Stimulated activated CD8-positive, alpha-beta memory T cell treated with anti-CD3 and anti-CD28 coated beads, Interleukin-12 subunit alpha, Interleukin-12 subunit beta, amount 100 ng/mL, for 24 hours (primary cell): ENCODE measurements around the gene RAP1GAP2.
"Not testable (repeated sequence)": the region's sequence is repeated elsewhere in the genome, so short reads cannot be mapped to it uniquely, and the experiment has no call there.

Source experiments
- DNase-seq: peaks from one replicate; pipeline ENCODE4 v3.0.0-alpha.2; 2020; ENCODE audit errors: extremely low read depth

RAP1GAP2 gene

GRCh38 chr17:2814481-2815341, 18.5 kb downstream of the RAP1GAP2 start:
- peak; percentile 75 for DNase-seq

- DNase-seq = no peak
These were observed 19.5 kb downstream of the RAP1GAP2 start for GRCh38 chr17:2815781-2816185.

- no peak for DNase-seq
These were observed 20.4 kb downstream of the RAP1GAP2 start for GRCh38 chr17:2816688-2817087.

DNA sequence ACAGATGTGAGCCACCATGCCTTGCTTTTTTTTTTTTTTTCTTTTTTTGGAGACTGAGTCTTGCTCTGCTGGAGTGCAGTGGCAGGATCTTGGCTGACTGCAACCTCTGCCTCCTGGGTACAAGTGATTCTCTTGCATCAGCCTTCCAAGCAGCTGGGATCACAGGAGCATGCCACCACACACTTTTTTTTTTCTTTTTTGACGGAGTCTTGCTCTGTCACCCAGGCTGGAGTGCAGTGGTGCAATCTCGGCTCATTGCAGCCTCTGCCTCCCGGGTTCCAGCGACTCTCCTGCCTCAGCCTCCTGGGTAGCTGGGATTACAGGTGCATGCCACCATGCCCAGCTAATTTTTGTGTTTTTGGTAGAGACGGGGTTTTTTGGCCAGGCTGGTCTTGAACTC, 23.1 kb downstream of the RAP1GAP2 start:
- DNase-seq = not testable (repeated sequence)

GRCh38 chr17:2819921-2820501, 23.8 kb downstream of the RAP1GAP2 start:
- DNase-seq = no peak

GRCh38 chr17:2821868-2822267, 25.6 kb downstream of the RAP1GAP2 start:
- no peak for DNase-seq

- DNase-seq = no peak
These were observed 26.1 kb downstream of the RAP1GAP2 start for GRCh38 chr17:2822358-2822757.

DNA sequence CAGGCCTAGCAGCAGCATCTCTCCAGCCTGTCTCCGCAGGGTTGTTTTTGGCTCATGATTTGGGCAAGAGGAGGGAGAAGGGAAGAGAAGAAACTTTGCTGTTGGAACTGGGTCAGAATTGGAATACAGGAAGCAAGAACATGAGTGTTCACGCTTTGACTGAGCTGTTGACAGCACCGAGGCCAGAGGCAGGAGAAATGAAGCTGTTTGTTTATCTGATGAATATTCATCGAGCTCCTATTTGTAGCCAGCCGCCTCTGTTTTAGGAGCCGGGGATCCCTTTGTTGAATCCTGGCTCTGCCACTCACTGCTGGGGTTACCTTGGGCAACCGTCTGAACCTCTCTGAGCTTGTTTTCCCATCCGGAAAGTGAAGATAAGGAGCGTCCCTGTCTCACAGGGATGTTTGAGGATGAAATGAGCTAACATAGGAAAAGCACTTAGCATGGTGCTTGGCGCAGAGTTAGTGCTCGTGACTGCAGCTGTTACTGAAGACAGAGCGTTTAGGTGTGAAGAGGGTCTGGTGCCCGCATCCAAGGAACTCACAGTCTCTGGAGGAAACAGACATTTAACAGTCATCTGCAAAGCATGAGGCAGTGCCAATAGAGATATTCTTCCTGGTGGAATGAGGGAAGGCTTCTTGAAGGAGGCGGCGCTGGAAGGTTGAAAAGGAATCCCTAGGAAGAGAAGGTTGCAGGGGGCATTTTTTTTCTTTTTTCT, 29.2 kb downstream of the RAP1GAP2 start:
- no peak for DNase-seq

DNA sequence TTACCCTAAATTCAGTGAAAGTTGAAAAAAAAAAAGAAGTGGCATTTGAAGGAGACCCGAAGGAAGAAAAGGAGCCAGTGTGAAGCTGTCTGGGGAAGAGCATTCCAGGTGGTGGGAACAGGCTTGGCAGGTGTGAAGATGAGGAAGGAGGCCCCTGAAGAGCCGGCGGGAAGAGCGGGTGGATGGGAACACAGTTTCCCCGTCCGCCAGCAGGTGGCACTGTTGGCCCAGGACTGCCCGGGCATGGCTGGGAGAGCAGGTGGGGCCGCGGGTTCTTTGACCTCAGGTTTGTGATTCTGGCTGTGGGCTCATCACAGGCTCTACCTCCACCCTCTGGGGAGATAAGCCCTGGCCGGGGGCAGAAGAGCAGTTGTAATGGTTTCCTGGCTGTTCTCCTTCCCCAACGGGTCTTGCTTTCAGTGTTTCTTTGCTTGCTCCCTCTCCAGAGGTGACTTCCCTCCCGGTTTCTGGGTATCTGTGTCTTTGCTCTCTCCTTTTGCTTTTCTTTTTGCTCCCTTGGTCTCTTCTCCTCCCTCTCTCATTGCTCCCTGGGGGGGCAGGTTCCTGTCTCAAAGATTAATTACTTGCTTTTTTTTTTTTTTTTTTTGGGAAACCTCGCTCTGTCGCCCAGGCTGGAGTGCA, 32.3 kb downstream of the RAP1GAP2 start:
- DNase-seq = peak; percentile 30

- no peak for DNase-seq
These were observed 34.4 kb downstream of the RAP1GAP2 start for GRCh38 chr17:2830678-2831077.

- no peak for DNase-seq
These were observed 39.5 kb downstream of the RAP1GAP2 start for GRCh38 chr17:2835780-2836179.

GRCh38 chr17:2837147-2837561, 40.9 kb downstream of the RAP1GAP2 start:
- no peak for DNase-seq

DNA sequence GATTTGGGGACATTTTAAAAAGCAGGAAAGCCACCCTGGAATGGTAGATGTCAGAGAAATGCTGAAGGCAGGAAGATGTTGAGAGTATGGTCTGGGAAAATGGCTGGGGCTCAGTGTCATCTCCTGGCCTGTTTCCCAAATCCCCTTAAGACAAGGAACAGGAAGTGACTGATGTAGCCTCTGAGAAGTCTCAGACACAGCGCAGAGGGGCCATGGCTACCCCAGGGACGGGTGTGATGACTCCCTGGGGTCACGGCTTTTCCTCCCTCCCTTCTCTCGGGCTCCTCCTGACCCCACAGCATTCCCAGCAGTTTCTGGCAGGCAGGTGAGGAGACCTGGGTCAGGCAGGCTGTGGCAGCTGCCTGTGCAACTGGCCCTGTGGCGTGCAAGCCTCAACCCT, 45.4 kb downstream of the RAP1GAP2 start:
- DNase-seq = no peak

- DNase-seq = no peak
These were observed 46.2 kb downstream of the RAP1GAP2 start for GRCh38 chr17:2842464-2842863.

GRCh38 chr17:2844416-2844815, 48.2 kb downstream of the RAP1GAP2 start:
- DNase-seq = no peak

DNA sequence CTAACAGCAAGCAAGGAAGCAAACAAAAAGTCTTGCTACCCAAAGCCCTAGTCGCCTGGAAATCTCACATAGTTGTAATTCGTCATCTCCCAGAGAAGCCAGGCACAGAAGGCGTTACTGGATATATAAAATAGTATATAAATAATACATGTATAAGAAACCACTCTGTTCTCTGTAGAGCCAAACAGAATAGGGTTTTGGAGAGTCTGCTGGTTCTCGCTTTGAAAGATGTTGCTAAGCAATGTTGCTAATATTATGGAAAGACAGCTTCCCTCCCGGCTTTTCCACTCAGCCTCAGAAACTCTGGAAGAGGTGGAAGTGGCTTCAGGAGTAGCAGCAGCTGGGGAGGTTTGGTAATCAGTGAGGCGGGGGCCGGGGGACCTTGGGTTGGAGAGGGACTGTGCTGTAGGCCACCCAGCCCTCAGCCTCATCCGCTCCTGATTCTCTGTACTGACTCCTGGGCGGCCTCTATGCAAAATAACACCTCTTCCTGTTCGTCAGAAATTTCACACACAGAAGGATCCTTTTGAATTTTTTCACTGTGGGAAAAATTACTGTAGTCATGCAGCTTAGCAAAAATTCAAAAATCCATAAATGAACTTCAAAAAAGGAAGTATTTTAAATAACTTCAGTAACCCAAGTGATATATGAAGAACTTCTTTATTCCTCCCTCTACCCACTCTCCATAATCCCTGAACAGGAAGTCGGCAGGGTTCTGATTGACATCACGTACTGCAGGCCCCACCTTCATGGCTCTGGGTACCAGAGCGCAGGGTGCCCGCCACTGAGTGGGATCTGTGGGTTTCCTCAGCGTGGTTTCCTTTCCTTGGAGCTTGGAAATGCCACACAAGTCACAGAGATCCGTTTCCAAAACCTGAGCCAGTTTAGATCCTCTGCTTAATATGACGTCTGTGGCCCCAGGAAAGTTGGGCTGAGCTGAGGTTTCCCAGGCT, 51.4 kb downstream of the RAP1GAP2 start:
- no peak for DNase-seq

DNA sequence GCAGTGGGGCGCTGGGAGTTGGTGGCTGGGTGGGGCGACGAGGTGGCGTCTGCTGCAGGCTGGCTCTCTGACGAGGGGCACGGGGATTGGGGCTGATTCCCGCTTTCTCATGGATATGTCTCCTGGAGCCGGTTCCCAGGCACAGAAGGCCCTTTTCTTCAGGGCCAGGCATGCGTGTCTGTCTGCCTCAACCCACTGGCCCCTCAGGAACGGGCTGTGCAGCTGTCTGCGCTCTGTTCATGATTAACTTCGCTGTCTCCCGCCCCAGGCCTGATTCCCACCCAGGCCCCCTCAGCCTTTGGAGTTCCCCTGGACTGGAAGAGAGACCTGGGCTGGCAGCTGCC, 53.1 kb downstream of the RAP1GAP2 start:
- DNase-seq = no peak

- DNase-seq = no peak
These were observed 54.8 kb downstream of the RAP1GAP2 start for GRCh38 chr17:2850991-2851390.

DNA sequence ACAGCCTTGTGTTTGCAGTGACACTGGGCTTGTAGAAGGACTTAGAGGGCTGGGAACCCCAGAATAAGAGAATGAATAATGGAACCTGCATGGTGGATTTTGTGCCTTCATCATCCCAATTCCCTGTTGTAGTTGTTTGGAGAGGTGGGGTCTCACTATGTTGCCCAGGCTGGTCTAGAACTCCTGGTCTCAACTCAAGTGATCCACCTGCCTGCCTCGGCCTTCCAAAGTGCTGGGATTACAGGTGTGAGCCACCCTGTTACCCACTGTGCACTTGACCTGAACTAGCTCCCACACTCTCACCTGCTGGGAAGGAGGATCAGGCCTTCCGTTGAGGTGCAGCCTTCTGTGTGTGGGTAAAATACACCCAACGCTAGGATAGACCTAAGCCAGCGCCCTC, 55.4 kb downstream of the RAP1GAP2 start:
- no peak for DNase-seq

GRCh38 chr17:2852221-2852620, 56.0 kb downstream of the RAP1GAP2 start:
- no peak for DNase-seq

- no peak for DNase-seq
These were observed 56.6 kb downstream of the RAP1GAP2 start for GRCh38 chr17:2852729-2853282.
